ENCODE measurements around the gene MLPH. TPM values are rescaled to one million over a fixed set of nuclear protein-coding genes. Genes with fewer than 3 reads are reported as not detected.

Gene MLPH, protein sequence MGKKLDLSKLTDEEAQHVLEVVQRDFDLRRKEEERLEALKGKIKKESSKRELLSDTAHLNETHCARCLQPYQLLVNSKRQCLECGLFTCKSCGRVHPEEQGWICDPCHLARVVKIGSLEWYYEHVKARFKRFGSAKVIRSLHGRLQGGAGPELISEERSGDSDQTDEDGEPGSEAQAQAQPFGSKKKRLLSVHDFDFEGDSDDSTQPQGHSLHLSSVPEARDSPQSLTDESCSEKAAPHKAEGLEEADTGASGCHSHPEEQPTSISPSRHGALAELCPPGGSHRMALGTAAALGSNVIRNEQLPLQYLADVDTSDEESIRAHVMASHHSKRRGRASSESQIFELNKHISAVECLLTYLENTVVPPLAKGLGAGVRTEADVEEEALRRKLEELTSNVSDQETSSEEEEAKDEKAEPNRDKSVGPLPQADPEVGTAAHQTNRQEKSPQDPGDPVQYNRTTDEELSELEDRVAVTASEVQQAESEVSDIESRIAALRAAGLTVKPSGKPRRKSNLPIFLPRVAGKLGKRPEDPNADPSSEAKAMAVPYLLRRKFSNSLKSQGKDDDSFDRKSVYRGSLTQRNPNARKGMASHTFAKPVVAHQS
- not detected for total RNA-seq

DNA sequence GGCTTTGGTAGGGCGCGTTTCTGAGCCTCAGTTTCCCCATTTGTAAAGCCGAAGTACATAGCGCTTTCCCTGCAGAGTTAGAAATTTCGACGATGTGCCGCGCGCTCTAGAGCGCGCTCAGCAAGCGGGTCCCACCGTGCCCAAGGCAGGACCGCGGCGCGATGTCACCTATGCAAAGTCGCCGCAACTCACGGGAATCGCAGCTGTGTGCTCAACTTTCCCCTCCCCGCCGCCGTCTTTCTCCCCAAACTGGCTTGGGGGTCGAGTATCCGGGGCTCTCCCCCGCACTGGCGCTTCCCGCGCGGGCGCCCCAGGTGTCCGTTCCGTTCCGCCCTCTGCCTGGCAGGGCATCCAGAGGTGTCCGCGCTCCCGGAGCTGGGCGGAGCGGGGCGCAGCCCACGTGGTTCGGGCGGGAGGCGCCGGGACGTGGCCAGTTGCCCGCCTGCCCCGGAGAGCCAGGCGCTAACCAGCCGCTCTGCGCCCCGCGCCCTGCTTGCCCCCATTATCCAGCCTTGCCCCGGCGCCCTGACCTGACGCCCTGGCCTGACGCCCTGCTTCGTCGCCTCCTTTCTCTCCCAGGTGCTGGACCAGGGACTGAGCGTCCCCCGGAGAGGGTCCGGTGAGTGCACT lies at the start of gene MLPH:
Gene MLPH, plus strand, starts transcription at position 433 of the 630 bp plus-strand sequence. CDS start 6,176 bp downstream, outside the sequence.
- H3K4me3 Mint-ChIP-seq, result no peak within 1 kb of the TSS
- peaks cover 33 to 36% of the 10 kb centered on the region in 2 donors for H3K27me3 Mint-ChIP-seq
- no peaks in the 10 kb centered on the region for H3K4me1 Mint-ChIP-seq (ENCODE audit: low read depth in 2 of 2)
- peaks cover under 1% of the 10 kb centered on the region for H3K9me3 Mint-ChIP-seq
- peaks cover 4% of the 10 kb centered on the region for H3K36me3 Mint-ChIP-seq
- no peak within 1 kb of the TSS for H3K27ac Mint-ChIP-seq
- DNase-seq (ENCODE audit: low spot score) (peak; percentile 44), ATAC-seq (no peak)

DNA sequence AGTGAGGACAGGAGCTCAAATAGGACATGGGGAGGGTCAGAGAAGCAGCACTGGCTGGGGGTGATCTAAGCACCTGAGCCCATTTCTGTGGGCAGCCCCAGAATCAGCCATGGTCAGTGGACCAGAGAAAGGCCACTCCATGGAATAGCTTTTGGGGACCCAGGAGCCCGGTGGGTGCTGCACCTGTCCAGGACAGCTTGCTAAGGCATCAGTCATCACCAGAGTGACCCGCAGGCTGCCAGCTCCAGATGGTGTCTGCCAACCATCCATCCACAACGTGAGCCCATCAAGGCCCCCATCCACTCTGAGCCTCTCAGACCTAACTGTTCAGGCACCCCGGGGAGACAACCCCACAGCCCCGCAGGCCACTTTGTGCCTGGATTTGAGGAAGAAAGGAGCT lies 49.5 kb upstream of the MLPH start:
- Mint-ChIP-seq H3K4me1 (ENCODE audit: low read depth in 2 of 2) (peaks cover 39 to 47% of the 10 kb centered on the region in 2 donors), H3K9me3 (no peaks in the 10 kb centered on the region), H3K27ac (no peak overlapping the region), H3K4me3 (no peak overlapping the region), H3K36me3 (no peaks in the 10 kb centered on the region), H3K27me3 (peaks cover 6 to 14% of the 10 kb centered on the region in 2 donors)
- ATAC-seq (no peak), DNase-seq (ENCODE audit: low spot score) (no peak)

DNA sequence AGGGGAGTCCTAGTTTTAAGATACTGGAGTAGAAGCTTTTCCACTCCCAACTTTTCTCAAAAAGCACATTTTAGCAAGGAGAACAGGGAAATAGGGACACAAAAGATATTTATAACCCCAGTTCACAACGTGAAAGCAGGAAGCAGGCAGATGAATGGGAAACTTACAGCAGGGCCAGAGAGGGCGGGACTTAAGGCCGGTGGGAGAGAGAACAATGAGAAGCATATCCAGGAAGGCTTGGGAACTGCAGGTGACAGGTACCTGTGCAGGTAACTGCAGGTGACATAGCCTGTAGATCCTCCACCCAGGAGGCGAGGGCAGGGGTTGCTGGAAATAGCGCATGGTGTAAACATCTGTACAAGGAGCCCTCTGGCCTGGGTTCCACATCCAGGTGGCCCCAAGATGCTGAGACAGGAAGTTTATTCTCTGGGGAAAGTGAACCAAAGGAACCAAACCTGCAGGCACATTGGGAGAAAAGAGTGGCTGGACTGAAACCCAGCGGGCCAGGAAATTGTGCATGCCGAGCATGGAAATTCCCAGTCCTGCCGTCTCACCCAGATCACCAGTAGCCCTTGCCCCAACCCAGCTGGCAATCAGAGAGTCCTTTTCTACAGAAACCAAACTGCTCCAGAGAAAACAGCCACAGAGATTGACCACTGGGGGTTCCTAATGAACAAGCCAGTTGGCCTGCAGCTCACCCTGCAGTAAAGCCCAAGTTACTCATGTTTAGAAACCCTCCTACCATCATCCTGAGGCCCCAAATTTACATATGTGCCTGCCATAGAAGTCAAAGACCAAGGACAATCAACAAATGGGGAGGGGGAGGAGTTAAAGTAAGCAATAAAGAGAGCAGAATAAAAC lies 48.7 kb upstream of the MLPH start:
- peaks cover 6 to 14% of the 10 kb centered on the region in 2 donors for H3K27me3 Mint-ChIP-seq
- H3K27ac Mint-ChIP-seq, result no peak overlapping the region
- no peak for DNase-seq (ENCODE audit: low spot score)
- peaks cover 32 to 40% of the 10 kb centered on the region in 2 donors for H3K4me1 Mint-ChIP-seq (ENCODE audit: low read depth in 2 of 2)
- ATAC-seq, result no peak
- no peaks in the 10 kb centered on the region for H3K9me3 Mint-ChIP-seq
- H3K36me3 Mint-ChIP-seq, result no peaks in the 10 kb centered on the region
- H3K4me3 Mint-ChIP-seq, result no peak overlapping the region

DNA sequence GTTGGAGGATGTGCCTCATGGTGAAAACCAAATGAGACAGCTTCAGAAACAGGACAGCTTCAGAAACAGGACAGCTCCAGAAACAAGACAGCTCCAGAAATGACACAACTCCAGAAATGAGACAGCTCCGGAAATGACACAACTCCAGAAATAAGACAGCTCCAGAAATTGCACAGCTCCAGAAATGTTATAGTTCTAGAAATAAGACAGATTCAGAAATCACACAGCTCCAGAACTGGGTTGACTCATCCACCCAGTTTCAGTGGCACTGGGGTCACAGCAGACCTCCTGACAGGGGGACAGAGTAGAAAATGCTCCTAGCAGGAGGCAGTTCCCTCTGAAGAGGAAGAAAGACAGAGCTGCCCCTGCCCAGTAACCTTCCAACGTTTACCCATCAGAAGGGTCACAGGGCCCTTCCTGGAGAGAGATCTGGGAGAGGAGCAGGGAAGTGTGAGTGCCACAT lies 46.2 kb upstream of the MLPH start:
- Mint-ChIP-seq H3K27ac (peak overlapping the region; percentile 10 to 60), H3K4me1 (ENCODE audit: low read depth in 2 of 2) (peaks cover 9 to 25% of the 10 kb centered on the region in 2 donors), H3K36me3 (no peaks in the 10 kb centered on the region), H3K9me3 (no peaks in the 10 kb centered on the region), H3K4me3 (peak overlapping the region; percentile 55), H3K27me3 (peaks cover 6 to 14% of the 10 kb centered on the region in 2 donors)
- DNase-seq (ENCODE audit: low spot score) (no peak), ATAC-seq (peak; percentile 74 to 89)

DNA sequence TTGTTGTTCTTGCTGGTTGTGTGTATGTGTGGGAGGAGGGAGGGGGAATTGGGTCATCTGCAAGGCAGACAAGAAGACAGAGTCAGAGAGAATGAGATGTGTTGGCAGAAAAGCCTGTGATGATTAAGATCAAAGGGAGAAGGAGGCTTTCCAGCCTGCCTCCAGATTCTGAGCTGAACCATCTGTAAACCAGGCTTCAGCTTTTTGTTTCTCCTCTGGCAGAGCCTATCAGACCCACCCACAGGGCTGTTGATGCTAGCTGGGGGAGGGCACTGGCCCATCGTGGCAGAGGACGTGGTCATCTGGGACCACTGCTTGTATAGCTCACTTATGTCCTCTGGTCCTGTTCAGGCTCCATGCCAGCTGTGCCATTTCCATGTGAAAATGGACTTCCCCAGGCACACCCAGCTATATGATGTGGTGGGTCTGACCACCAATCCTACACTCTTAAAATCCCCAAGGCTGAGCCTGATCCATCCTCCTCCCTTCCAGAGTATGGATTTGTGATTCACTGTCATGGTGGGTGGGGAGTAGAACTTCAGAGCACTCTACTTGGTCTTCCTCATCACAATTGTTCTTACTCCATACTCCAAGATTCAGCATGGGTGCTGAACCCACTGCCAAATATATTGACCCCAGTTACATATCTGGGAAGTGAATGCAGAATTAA lies 45.3 kb upstream of the MLPH start:
- peaks cover 6 to 14% of the 10 kb centered on the region in 2 donors for H3K27me3 Mint-ChIP-seq
- peaks cover 5 to 25% of the 10 kb centered on the region in 2 donors for H3K4me1 Mint-ChIP-seq (ENCODE audit: low read depth in 2 of 2)
- no peaks in the 10 kb centered on the region for H3K36me3 Mint-ChIP-seq
- H3K4me3 Mint-ChIP-seq, result peak overlapping the region; percentile 5
- ATAC-seq (peak; percentile 8 to 33), DNase-seq (ENCODE audit: low spot score) (no peak)
- no peaks in the 10 kb centered on the region for H3K9me3 Mint-ChIP-seq
- peak overlapping the region; percentile 10 to 60 for H3K27ac Mint-ChIP-seq

DNA sequence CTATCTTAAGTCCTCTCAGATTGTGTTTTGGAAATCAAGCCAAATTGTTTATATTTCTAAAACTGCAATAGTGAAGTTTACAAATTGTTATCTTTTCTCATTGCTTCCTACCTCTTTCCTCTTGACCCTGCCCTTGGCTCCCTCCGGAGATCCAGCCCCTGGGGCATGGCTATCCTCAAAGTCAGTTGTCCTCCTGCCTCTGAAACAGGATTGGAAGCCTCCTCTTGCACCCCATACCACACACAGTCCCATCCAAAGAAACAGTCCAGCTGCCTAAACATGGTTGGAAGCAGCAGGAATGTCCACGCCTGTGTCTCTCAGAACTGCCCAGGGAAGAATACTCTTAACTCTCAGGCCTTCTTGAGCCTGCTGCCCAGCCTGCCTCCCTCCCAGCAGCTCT lies 43.0 kb upstream of the MLPH start:
- ATAC-seq (no peak), DNase-seq (ENCODE audit: low spot score) (no peak)
- peaks cover 5 to 25% of the 10 kb centered on the region in 2 donors for H3K4me1 Mint-ChIP-seq (ENCODE audit: low read depth in 2 of 2)
- H3K27ac Mint-ChIP-seq, result no peak overlapping the region
- no peak overlapping the region for H3K4me3 Mint-ChIP-seq
- no peaks in the 10 kb centered on the region for H3K9me3 Mint-ChIP-seq
- H3K36me3 Mint-ChIP-seq, result no peaks in the 10 kb centered on the region
- peaks cover 6 to 14% of the 10 kb centered on the region in 2 donors for H3K27me3 Mint-ChIP-seq

DNA sequence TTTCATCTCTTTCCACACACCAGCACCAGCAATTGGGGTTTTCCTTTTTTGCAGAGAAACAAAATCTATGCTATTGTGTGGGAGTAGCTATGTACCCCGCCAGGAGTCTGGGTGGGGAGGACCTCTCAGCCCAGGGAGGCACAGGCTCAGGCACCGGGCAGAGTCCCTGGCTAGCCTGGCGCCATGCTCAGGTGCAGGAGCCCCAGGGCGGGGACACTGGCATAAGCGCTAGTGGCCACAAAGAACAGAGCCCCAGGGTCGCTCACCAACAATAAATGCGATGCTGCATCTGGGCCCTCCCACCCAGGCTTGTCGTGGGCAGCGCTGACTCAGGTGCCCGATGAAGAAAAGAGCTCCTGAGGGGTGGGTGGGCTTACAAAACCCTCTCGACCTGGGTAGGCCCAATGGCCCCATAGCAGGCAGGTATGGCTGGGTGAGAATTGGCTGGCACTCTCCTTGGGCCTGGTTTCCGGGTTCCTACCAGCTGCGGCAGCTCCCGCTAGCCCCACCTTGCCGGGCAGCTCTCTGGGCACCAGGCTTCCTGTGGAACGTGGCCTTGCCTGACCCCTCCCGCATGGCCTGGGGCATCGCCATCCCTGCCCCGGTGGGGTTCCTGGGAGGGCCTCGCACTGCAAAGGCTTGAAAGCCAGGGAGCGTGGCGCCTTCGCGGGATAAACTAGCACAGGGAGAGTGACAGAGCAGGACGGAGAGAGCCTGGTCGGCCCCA lies 41.3 kb upstream of the MLPH start:
- ATAC-seq (no peak), DNase-seq (ENCODE audit: low spot score) (no peak)
- Mint-ChIP-seq H3K9me3 (no peaks in the 10 kb centered on the region), H3K4me1 (ENCODE audit: low read depth in 2 of 2) (peaks cover 9 to 15% of the 10 kb centered on the region in 2 donors), H3K27me3 (peaks cover 6 to 11% of the 10 kb centered on the region in 2 donors), H3K36me3 (no peaks in the 10 kb centered on the region), H3K27ac (no peak overlapping the region), H3K4me3 (no peak overlapping the region)

DNA sequence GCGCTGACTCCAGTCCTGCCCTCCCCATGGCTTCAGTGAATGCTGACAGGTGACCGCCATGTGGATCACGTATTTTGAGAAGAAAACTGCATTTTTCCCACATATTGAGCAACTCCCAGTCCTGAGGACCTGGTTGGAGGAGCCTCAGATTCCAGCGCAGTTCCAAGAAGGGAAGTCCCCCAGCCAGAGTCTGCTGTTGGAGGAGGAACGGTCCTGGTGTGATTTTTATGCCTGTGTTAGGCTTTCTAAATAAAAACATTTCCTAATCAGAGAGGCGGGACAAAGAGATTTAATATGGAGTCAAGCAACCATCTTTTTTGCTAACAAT lies 40.7 kb upstream of the MLPH start:
- H3K27me3 Mint-ChIP-seq, result peaks cover 6 to 9% of the 10 kb centered on the region in 2 donors
- H3K36me3 Mint-ChIP-seq, result no peaks in the 10 kb centered on the region
- H3K9me3 Mint-ChIP-seq, result no peaks in the 10 kb centered on the region
- no peak overlapping the region for H3K27ac Mint-ChIP-seq
- no peak for DNase-seq (ENCODE audit: low spot score)
- H3K4me3 Mint-ChIP-seq, result no peak overlapping the region
- peaks cover 7 to 10% of the 10 kb centered on the region in 2 donors for H3K4me1 Mint-ChIP-seq (ENCODE audit: low read depth in 2 of 2)
- ATAC-seq, result no peak

DNA sequence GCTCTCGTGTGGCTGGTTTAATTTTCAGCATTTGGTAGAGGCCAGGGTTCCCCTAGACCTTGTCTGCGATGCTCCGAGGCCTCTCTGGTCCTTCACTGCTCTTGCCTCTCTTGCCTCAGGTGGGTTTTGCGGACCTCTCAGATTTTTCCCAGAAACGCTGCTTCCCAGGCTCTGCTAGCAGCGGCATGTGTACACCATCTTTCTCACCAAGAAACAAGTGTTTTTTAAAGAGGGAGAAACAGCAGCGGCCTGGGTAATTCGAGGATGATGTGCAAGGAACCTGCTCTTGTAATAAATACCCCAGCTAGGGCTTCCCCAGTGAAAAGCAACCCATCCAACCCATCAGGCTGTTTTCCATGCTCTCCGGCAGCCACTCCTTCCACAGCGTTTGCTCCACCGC lies 39.6 kb upstream of the MLPH start:
- Mint-ChIP-seq H3K36me3 (no peaks in the 10 kb centered on the region), H3K27me3 (peaks cover 0 to 2% of the 10 kb centered on the region in 2 donors), H3K4me3 (no peak overlapping the region), H3K9me3 (no peaks in the 10 kb centered on the region), H3K27ac (no peak overlapping the region), H3K4me1 (ENCODE audit: low read depth in 2 of 2) (peaks cover 0 to 4% of the 10 kb centered on the region in 2 donors)
- DNase-seq (ENCODE audit: low spot score) (no peak), ATAC-seq (no peak)

DNA sequence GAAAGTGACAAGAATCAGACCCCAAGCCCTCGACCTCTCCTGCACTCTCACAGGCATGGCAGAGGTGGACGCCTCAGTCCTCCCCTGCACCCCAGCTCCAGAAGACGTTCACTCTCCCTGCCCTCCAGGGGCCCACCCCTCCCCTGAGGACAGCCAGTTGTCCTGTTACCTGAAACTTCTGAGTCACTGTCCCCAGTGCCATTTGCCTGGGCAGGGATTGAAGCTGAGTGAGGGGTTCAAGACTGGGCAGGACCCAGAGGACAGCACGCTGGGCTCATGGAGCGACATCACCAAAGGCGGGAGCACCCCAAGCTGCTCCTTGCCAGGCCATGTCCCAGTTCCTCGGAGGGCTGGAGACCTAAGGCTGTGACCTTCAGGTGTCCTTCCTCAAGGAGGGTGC lies 38.9 kb upstream of the MLPH start:
- no peak for DNase-seq (ENCODE audit: low spot score)
- Mint-ChIP-seq H3K36me3 (no peaks in the 10 kb centered on the region), H3K4me3 (no peak overlapping the region), H3K27me3 (peaks cover 0 to 2% of the 10 kb centered on the region in 2 donors), H3K4me1 (ENCODE audit: low read depth in 2 of 2) (peaks cover 0 to 4% of the 10 kb centered on the region in 2 donors), H3K27ac (no peak overlapping the region), H3K9me3 (no peaks in the 10 kb centered on the region)
- no peak for ATAC-seq

DNA sequence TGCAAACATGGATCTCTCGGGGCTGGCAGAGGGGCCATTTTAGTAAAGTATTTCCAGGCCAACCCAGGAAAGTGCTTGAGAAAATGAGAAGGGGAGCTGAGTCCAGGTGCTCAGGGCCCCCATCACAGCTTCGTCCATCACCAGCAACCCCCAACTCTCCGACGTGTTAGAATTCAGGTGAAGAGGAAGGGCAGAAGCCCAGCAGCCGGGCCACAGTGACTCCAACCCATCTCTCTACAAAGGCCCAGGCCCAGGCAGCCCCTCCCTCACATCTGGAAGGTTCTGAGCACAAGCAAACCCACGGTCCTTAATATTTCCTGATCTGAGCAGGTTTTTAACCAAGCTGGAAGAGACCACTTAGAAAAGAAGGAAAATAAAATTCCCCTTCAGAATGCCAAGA lies 38.4 kb upstream of the MLPH start:
- Mint-ChIP-seq H3K4me3 (no peak overlapping the region), H3K4me1 (ENCODE audit: low read depth in 2 of 2) (peaks cover 0 to 4% of the 10 kb centered on the region in 2 donors), H3K36me3 (no peaks in the 10 kb centered on the region), H3K27me3 (peaks cover 0 to 2% of the 10 kb centered on the region in 2 donors), H3K9me3 (no peaks in the 10 kb centered on the region), H3K27ac (no peak overlapping the region)
- DNase-seq (ENCODE audit: low spot score) (no peak), ATAC-seq (no peak)

DNA sequence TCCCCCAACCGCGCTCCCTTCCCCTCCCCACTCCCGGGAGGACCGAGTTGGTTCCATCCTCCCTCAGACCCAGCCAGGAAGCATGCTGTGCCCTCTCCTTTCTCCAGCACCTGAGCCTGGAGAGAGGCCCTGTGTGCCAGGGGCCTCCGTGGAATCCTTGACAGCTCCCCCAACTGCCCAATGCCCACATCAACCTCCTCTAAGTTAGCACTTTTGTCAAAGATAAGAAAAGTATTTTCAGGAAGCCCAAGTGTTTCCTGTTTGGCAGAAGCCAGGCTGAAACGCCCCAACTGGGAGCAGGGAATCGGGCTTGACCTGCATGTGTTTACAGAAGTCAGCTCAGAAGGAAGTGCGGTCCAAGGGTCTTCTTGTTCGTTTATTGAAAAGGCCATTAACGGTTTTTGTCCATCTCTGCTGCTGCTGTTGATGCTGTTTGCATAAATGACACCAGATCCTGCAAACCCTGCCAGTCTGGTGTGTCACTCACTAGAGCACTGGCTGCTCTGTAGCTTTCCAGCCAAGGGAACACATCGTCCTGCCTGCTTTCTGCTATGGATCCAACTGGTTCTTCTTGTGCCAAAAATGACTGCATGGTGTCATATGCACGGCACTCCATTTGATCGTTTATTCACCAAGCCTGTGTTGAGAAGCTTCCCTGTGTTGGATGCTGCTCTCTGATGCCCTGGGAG lies 37.7 kb upstream of the MLPH start:
- Mint-ChIP-seq H3K36me3 (no peaks in the 10 kb centered on the region), H3K27me3 (peaks cover 0 to 2% of the 10 kb centered on the region in 2 donors), H3K4me3 (no peak overlapping the region), H3K9me3 (no peaks in the 10 kb centered on the region), H3K27ac (no peak overlapping the region), H3K4me1 (ENCODE audit: low read depth in 2 of 2) (peaks cover 0 to 4% of the 10 kb centered on the region in 2 donors)
- ATAC-seq, result no peak
- no peak for DNase-seq (ENCODE audit: low spot score)

Data from natural killer cell treated with Interleukin-12 subunit alpha and Interleukin-12 subunit beta and Interleukin-15 and Interleukin-18, amount 100 ng/mL, for 72 hours (primary cell).